Left cardiac atrium (tissue), 4 donors: ENCODE measurements around the gene NAT8L. TPM values are rescaled to one million over a fixed set of nuclear protein-coding genes. Genes with fewer than 3 reads are reported as not detected.

ENCODE experiments used
- ATAC-seq, 2 donors: fragments of 200-7000 bp; cut with Tn5 transposase; one replicate each; pipeline ENCODE4 v1.9.1; 2020; ENCODE audit warnings: mild to moderate bottlenecking in 2 of 2, moderate library complexity in 2 of 2
- DNase-seq: peaks from one replicate; pipeline ENCODE4 v3.0.0-alpha.2; 2020
- intact Hi-C, 2 donors: fragments of 100-400 bp; cut with DNase I; formaldehyde crosslinking; loops; one replicate each; pipeline versions ENCODE4 v1.14.1 to v1.15.1; 2022 to 2023
- total RNA-seq, 2 donors: library from RNA; stranded (reverse); fragmentation: NEBNext Ultra II Directional; extraction: Animal tissue kit (Norgen Biotek cat#: 25700); gene quantifications; one replicate each; pipeline ENCODE4 v1.2.1, GENCODE V29; 2021
- donor health status: DM: no; HTN: yes; CAD: no.
- donor health status: DM: no; HTN: yes; CAD: no; lungs with severe emphysema.
- donor health status: DM: yes; HTN: yes; CAD: no.
- donor health status: Dilated cardiomyopathy.

The NAT8L gene
- total RNA-seq, 2 donors from 2014 or later, result 8.8 to 12.5 TPM

DNA sequence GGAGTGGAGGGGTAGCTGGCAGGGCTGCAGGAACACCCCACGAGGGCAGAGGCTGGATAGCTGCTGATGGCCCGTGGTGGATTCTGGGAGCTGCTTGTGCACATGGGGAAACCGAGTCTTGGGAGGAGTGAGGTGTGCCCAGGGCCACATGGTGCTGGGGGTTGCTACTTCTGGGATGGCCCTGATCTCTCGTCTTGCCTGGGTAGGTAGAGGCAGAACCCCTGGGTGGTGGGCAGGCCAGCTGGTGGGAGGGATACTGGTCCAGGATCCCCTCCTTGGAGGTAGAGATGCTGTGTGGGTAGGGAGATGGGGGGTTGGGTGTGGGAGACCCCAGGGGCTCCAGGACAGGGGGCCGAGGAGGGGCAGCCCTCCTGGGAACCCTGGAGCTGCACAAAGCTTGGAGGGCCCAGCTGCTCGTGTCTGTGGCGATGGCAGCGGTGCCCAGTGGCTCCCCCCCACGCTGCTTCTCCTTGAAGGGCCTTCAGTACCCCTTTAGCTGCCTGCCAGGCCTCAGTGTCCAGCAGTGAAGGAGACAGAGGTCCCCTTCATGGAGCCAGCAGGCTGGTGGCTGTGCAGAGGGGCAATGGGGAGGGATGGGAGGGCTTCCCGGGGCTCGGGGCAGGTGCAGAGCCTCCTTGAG lies 3.2 kb downstream of the NAT8L start:
- DNase-seq, result no peak
- intact Hi-C loops, result no loop called here
- ATAC-seq, result no peak

DNA sequence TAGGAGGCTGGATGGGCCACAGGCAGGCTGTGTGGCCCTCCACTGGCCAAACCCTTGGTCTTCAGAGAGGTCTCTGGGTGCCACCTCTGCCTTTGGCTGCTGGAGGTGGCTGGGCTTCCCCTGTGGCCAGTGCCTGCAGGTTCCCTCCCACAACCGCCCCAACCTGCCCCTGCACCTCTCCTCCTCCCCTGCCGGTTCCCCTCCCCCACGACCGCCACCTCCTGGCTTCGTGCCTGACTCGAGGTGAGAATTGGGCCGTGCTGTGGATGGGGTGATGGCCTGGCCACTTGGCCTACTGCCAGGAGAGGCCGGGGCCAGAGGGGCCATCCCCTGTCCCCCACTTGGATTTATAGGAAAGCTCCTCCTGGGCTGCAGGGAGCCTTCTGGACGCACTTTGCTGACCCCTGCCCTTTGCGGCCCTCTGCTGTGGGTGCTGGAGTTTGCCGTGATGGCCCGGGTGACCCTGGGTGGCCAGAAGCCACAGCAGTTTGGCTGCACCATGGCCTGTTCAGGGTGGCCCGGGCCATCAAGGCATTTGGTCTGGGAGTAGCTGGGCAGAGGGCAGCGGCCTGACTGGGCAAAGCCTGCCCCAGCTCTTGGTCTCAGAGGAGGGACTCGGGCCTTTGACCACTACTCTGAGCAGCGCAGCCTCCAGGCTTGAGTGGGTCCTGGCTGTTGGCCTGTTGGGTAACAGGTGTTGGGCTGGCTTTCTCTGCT lies 3.8 kb downstream of the NAT8L start:
- DNase-seq (no peak), ATAC-seq (no peak)
- intact Hi-C loops, result no loop called here

DNA sequence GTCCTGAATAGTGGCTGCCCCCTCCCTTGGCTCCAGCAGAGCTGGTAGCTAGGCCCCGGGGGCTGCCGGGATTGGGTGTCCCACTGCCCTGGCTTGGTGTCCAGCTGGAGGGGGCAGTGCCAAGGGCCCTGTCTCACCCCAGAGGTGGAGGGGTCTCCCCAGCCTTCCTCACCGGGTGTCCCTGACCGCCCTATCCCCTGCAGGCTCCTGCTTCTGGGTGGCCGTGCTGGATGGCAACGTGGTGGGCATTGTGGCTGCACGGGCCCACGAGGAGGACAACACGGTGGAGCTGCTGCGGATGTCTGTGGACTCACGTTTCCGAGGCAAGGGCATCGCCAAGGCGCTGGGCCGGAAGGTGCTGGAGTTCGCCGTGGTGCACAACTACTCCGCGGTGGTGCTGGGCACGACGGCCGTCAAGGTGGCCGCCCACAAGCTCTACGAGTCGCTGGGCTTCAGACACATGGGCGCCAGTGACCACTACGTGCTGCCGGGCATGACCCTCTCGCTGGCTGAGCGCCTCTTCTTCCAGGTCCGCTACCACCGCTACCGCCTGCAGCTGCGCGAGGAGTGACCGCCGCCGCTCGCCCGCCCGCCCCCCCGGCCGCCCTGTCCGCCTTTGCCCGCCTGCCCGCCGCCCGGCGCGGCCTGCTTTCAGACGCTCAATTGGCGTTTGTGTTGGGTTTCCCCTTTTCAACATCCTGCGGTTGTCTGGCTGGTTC lies 4.6 kb downstream of the NAT8L start:
- intact Hi-C loops, result no loop called here
- DNase-seq, result no peak

DNA sequence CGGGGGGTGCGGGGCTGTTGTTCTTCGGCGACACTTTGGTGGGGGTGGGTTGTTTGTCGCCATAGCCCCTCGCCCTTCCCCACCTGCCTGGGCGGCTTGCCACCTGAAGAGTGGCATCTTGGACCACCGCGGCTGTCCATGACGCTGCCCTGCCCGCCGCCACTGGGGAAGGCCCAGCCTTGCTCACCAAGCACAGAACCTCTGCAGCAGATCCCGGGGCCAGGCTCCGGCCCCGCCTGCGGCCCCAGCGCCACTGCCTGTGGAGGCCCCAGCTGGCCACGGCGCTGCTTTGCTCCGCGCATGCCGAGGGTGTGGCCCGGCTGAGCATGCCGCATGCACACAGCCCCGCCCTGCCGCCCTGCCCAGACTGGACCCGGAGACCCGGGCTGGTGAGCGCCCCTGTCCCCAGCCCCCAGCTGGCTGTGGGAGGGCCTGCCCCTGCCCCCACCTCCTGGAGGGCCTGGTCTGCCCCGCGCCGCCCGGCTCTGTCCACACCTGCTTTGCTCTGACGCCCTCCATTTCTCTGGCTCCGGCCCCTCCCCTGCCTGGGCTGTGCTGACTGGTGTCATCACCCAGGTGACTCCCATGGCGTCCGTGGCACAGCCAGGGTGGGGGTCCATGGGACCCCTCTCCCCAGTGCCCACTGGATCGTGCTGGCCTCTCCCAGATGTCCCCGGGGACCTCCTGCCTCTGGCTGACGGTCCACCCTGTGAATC lies 5.3 kb downstream of the NAT8L start:
- ATAC-seq, result peak in 1 of 2 donors; percentile 19
- DNase-seq, result no peak
- intact Hi-C loops, result no loop called here

More for the DNA sequence above, 4.6 kb downstream of the NAT8L start:
- ATAC-seq, result no peak

DNA sequence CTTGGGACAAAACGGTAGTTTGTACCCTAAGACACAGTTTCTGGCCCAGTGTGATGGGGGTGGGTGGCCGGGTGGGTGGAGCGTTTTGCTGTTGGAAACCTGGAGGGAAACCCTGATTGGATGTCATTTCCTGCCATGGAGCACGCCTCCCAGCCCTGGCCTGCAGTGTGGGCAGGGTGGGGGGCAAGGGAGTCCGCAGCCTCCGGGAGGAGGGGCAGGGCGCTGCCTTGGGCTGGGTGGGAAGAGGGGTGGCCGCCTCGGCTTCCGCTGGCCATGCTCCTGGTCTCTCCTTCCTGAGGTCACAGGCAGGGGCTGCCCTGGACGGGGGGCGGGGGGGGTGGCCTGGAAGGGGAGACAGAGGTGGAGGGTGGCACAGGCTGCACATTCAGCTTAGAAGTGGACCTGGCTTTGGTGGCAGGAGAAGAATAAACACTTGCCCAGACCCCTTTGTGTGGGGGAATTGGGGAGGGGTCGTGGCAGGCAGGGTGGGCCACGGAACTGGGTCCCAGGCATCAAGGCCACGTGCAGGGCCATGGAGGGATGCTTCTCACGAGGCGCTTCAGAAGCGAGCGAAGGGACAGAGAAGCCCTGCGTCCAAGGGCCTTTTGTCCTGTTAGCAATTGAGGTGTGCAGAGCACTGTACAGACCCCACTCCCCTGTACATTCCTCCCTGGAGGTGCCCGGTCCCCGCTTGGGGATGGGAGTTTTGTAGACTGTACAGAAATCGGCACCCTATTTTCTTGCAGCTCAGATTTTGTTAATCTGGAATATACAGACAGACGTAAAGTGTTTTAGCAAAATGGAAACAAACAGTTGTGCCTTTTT lies 6.2 kb downstream of the NAT8L start:
- intact Hi-C loops, result no loop called here
- ATAC-seq (no peak), DNase-seq (no peak)

DNA sequence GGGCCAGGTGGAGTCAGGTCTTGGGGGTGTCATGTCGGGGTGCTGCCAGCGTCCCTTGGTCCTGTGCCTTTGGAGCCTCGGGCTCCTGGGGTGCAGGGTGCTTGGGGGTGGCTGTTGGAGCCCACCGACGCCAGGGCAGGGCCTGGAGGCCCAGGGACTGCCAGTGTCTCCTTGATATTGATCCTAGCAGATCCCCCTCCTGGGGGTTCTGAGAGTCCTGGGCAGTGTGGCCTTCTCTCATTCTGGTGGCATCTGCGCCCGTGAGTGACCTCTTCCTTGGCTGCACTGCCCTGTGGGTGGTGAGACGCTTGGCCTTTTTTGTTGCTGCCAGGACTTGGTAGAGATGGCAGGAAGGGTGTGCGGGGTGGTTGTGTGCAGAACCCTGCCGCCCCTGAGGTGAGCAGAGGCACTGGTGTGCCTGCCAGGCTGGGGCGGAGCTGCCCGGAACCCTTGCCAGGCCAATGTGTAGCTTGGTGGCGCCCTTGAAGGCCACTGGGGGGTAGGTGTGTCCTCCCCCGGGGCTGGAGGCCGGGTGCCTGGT lies 7.0 kb downstream of the NAT8L start:
- ATAC-seq, result no peak
- DNase-seq, result no peak
- intact Hi-C loops, result no loop called here

DNA sequence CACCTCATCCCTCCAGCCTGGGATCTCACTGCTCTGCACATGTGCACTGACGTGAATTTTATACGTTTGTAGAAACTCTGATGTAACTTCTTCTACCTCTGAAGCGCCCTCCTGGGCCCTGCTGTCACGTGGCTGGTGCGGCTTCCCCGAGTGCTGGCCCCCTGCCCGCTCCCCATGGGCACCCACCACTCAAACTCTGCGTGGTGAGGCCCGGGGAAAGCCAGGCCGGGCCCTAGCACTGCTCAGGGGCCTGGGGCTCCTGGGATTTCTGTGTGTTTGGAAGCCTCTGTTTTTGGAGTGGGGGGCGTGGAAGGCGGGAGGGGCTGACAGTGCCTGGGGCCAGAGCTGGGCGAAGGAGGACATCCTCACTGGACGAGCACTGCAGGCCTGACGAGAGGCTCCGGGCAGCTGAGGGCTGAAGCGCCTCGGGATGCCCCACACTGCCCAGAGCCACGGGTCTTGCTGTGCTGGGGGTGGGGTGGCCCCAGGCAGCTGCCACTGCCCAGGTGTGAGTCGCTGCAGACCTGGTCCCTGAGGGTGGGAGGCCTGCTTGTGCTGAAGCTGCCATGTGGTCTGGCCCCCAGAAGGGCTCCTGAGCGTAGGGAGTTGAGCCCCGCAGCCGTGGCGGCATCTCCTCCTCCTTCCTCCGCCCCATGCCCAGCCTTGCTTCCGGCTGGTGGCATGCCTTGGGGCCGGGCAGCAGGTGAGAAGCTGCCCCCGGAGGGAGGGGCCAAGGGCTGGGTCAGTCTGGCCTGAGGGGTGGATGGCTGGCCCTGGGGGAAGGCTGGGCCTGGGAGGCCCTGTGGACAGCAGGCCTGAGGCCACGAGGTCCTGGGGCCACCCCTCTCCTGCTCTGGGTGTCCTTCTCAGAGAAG lies 7.7 kb downstream of the NAT8L start:
- no peak for ATAC-seq
- intact Hi-C loops, result no loop called here
- no peak for DNase-seq

DNA sequence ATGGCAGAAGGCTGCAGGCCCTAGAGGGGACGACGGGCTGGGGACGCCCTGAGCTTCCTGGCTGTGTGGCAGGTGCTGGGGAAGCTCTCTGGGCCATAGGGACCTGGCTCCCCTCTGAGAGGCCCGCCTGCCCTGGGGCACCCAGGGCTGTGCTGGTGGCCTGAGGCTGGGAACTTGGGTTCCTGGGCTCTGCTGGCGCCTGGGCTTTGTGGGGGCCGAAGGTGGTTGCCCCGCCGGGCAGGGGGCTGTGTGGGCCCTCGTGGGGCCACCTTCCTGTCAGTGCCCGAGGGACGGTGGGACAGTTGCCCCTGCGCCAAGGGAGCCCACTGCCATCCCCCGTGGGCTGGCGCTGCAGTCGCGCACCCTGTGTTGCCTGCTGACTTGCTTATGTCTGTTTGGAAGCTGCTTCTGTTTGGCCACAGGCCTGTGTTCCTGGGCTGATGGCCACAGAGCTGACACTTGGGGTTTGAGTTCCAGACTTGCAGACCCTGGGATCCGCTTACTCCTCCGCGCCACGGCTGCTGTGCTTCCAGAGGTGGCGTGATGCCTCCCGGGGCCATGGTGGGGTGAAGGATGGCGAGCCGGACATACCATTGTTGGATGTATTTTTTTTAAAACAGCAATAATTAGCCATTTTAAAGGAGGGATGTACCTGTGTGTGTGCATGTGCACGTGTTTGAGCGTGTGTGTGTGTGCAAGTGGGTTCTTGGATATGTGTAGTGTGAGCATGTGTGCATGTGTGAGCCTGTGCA lies 8.5 kb downstream of the NAT8L start:
- ATAC-seq (no peak), DNase-seq (no peak)
- intact Hi-C loops, result no loop called here

DNA sequence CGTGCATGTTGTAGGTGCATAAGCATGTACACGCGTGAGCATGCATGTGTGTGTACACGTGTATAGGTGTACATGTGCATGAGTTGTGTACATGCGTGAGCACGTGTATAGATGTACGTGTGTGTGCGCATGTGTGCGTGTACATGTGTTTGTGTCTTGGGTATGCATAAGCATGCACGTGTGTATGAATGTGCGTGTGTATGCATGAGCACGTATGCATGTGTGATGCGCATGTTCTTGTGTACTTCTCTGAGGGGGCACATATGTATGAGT lies 9.0 kb downstream of the NAT8L start:
- no peak for ATAC-seq
- DNase-seq, result no peak
- intact Hi-C loops, result no loop called here

DNA sequence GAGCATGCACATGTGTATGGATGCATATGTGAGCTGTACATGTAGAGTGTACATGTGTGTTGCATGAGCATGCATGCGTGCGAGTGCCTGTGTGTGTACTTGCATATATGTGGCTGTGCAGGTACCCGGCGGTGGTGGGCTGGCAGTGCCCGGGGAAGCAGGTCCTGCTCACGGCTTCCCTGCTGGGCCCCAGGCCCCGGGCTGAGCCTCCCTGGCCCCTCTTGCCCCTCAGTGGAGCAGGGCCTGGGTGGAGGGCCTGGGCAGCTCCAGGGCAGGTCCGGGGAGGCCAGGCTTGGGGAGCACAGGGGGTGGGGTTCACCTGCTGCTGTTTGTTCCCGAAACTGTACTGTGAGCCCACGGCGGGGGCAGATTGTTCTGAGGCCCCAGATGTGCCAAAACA lies 9.4 kb downstream of the NAT8L start:
- DNase-seq (no peak), ATAC-seq (no peak)
- intact Hi-C loops, result no loop called here

DNA sequence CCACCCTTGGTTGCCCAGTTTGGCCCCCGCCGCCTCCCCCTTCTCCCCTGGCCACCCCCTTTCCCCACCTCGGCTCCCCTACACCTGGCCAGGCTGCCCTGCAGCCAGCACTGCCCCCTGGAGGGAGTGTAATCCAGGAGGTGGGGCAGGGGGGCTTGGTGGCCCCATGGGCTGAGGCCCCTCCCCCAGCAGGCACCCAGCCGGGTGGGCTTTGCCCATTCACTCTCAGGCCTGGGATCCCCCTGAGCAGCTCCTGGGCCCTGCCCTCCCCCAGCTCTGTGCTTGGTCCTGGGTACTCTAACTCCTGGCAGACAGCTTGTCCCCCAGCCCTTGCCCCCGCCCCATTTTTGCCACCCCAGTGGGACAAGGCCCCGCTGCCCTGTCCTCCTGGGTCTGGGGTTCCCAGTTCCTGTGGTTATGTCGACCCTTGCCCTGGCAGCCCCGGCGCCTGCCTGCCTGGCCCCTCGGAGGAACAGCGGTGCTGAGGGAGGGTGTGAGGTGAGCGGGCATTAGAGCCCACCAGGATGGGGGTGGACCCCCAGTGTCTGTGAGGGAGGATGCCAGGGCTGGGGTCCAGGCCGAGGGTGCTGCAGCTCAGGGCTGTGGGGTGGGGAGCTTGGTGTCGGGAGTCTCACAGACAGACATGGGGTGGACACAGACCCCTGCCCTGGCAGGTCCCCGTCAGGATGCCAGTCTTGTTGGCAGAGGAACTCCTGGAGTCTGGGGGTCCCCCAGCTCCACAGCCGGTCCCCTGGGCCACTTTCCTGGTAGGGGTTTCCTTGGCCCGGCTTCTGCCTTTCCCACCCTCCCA lies 10.2 kb downstream of the NAT8L start:
- DNase-seq (no peak), ATAC-seq (no peak)
- intact Hi-C loops, result no loop called here

DNA sequence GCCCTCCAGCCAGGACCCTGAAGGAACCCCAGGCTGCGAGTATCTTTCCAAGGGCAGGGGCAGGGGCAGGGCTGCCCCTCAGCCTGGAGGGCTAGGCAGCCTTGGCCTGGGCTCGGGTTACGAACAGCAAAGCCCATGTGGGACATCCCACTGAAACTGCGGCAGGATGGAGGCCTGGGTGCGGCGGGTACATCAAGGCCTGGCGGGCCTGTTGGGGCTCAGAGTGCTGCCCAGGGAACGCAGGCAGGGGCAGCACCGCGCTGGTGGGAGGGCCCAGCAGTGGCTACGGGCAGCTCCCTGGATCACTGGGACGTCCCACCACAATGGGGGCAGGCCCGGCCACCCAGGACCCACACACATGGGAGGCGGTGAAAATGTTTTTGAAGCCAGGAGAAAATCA lies 10.9 kb downstream of the NAT8L start:
- DNase-seq (no peak), ATAC-seq (no peak)
- intact Hi-C loops, result no loop called here

DNA sequence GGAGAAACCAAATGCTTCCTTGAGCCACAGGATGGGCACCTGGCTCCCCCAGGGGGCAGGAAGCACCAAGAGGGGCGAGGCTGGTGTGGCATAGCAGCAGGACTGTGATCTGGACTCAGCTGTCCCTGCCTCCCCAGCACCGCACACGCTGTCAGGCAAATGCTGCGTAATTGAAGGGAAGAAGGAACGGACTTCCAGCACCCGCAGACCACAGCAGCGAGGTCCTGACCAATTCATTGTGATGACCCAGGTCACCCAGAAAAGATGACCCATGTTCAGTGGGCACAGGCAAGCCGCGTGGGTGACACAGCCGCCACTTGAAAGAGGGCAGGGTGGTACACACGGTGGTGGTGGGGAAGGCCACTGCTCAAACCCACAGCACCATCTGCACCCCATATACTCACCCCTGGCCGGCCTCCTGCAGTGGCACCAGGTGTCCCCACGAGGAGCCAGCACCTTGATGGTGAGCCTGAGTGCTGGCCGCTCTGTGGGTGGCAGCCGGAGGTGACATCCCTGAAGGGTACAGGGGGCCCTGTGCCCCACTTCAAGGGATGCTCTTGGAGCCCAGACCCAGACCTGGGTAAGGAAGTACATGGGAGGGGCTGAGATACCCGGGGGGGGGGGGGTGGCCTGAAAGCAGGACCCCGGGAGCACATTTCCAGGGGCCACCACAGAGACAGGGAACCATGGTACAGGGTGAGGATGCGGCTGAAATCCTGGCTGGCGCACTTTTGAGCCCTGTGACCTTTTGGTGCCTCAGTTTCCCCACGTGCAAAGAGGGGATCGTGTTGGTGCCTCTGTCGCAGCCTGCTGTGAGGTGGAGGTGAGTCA lies 11.5 kb downstream of the NAT8L start:
- intact Hi-C loops, result no loop called here
- ATAC-seq (no peak), DNase-seq (no peak)

DNA sequence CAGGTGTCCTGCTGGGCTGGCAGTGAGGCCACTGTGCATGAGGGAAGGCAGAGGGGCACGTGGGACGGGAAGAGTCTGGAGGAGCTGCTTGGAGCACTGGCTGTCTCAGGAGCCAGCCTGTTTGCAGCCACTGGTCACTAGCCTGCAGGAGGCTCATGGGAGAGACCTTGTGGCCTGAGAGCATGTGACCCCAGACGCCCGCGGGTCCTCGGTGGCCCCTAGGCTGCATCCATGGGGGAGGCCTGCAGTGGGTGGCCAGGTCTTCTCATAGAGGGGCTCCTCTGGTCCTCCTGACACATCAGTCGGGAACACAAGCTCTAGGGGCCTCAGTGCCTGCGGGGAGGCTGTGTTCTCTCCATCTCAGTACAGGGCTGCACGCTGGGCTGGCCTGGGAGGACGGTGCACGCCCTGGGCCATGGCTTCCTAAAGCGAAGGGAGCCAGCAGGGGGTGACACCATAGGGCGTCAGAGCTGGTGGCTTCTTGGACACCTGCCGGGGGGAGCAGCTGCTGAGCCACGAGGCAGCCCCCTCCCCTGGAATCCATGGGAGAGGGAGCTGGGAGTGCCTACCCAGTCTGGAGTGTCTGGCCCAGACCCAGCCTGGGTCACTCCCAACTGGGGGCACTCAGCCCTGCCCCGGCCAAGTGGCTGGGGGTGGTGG lies 12.3 kb downstream of the NAT8L start:
- ATAC-seq (no peak), DNase-seq (no peak)
- intact Hi-C loops, result no loop called here
